BE2C (cell line): ENCODE results near the gene HNRNPM.

Source experiments
- DNase-seq: peaks from one replicate; pipeline ENCODE4 v3.0.0-alpha.2; 2020
- H3K27me3 ChIP-seq: fragments of 250-450 bp; sonication (Bioruptor Pico); 2 replicates; pipeline ENCODE4 v1.5.1; 2020; ENCODE audit warnings: mild to moderate bottlenecking
- H3K36me3 ChIP-seq: fragments of 250-450 bp; sonication (Bioruptor Pico); 2 replicates; pipeline ENCODE4 v1.5.1; 2020; ENCODE audit warnings: mild to moderate bottlenecking
- H3K4me1 ChIP-seq: fragments of 250-450 bp; sonication (Bioruptor Pico); 2 replicates; pipeline ENCODE4 v1.5.1; 2020
- H3K4me3 ChIP-seq: 2 replicates; pipeline ENCODE4 v1.5.1; 2011; ENCODE audit warnings: low read depth, low read length
- H3K9me3 ChIP-seq: fragments of 250-450 bp; sonication (Bioruptor Pico); 2 replicates; pipeline ENCODE4 v1.5.1; 2020
- TF ChIP-seq, protein P1 (sequence below): IDR thresholded peaks from 2 replicates; pipeline ENCODE4 v1.5.1; 2012; ENCODE audit warnings: mild to moderate bottlenecking, low read depth, low read length

Gene HNRNPM

DNA sequence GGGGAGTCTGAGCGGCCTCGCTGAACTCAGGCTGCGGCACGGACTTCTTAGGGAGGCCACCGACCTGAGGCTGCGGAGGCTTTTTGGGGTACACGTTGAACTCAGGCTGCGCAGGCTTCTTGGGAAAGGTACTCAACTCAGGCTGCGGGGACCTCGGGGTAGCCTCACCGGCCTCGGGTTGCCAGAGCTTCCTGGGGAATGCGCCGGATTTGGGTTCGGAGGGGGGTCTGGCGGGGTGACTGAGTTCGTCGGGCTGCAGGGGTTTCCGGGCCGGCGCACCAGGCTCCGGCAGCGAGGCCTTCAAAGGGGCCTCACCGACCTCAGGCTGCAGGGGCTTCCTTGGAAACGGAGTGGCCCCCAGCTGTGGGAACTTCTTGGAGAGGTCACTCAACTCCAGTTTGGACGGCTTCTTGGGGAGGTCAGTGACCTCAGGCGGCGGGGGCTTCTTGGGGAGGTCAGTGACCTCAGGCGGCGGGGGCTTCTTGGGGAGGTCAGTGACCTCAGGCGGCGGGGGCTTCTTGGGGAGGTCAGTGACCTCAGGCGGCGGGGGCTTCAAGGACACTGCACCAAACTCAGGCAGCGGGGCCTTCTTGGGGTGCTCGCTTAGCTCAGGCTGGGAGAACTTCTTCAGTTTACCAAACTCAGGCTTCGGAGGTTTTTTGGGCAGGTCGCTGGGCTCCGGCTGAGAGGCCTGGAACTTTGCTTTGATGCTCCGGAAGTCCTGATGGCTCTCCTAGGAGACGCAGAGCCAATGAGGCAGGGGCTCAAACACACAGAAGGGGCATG is 54.5 kb downstream of the HNRNPM start:
- H3K4me1 ChIP-seq, result no peaks in the 10 kb centered on the region
- no peak for DNase-seq
- TF ChIP-seq, protein P1, sequence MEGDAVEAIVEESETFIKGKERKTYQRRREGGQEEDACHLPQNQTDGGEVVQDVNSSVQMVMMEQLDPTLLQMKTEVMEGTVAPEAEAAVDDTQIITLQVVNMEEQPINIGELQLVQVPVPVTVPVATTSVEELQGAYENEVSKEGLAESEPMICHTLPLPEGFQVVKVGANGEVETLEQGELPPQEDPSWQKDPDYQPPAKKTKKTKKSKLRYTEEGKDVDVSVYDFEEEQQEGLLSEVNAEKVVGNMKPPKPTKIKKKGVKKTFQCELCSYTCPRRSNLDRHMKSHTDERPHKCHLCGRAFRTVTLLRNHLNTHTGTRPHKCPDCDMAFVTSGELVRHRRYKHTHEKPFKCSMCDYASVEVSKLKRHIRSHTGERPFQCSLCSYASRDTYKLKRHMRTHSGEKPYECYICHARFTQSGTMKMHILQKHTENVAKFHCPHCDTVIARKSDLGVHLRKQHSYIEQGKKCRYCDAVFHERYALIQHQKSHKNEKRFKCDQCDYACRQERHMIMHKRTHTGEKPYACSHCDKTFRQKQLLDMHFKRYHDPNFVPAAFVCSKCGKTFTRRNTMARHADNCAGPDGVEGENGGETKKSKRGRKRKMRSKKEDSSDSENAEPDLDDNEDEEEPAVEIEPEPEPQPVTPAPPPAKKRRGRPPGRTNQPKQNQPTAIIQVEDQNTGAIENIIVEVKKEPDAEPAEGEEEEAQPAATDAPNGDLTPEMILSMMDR, result no peak
- no peaks in the 10 kb centered on the region for H3K9me3 ChIP-seq
- no peaks in the 10 kb centered on the region for H3K27me3 ChIP-seq
- H3K4me3 ChIP-seq, result no peak overlapping the region
- H3K36me3 ChIP-seq, result no peaks in the 10 kb centered on the region

GRCh38 chr19:8500158-8500557 is 55.4 kb downstream of the HNRNPM start:
- no peak for DNase-seq
- TF ChIP-seq, protein P1, result no peak
- no peak overlapping the region for H3K4me3 ChIP-seq

DNA sequence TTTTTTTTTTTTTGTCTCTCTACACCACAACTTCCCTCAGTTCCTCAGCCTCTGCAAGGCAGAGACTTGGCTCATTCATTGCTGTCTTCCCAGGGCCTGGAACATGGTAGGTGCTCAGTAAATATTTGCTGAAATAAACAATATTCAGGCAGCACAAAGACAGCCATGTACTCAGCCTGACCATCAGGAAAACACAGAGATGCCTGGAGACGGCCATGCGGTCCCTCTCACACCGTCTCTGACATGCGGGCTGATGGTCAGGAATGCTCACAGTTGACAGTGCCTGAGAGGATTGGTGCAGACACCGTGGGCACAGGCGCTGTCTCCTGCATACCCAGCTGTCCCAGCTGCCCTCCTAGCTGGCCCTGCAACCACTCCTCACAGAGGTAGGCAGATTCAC is 56.7 kb downstream of the HNRNPM start:
- TF ChIP-seq, protein P1, result no peak
- H3K36me3 ChIP-seq, result no peaks in the 10 kb centered on the region
- H3K4me1 ChIP-seq, result no peaks in the 10 kb centered on the region
- no peaks in the 10 kb centered on the region for H3K9me3 ChIP-seq
- no peak overlapping the region for H3K4me3 ChIP-seq
- no peak for DNase-seq
- no peaks in the 10 kb centered on the region for H3K27me3 ChIP-seq

More at GRCh38 chr19:8500158-8500557, 55.4 kb downstream of the HNRNPM start:
- H3K9me3 ChIP-seq, result no peaks in the 10 kb centered on the region
- no peaks in the 10 kb centered on the region for H3K4me1 ChIP-seq
- no peaks in the 10 kb centered on the region for H3K27me3 ChIP-seq
- no peaks in the 10 kb centered on the region for H3K36me3 ChIP-seq

DNA sequence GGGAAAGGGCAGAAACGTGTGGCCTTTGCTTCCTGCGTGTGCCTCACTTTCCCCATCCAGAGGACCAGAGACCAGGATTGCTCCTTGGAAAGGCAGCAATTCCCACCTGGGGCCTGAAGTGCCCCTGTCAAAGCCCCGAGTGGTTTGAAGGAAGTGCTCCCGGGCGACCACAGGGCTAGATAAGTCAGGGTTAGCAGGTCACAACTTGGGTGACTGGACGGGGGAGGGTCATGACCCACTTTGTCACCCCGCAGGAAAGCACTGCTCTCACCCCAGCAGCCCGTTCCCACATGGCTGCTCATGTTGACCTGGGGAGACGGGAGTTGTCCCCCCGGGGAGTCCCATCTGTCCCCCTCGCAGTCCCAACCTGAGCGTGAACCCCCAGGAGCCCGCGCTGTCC is 57.2 kb downstream of the HNRNPM start:
- Histone ChIP-seq H3K9me3 (no peaks in the 10 kb centered on the region), H3K36me3 (no peaks in the 10 kb centered on the region), H3K4me3 (no peak overlapping the region), H3K27me3 (no peaks in the 10 kb centered on the region), H3K4me1 (no peaks in the 10 kb centered on the region)
- TF ChIP-seq, protein P1, result no peak
- DNase-seq, result no peak

DNA sequence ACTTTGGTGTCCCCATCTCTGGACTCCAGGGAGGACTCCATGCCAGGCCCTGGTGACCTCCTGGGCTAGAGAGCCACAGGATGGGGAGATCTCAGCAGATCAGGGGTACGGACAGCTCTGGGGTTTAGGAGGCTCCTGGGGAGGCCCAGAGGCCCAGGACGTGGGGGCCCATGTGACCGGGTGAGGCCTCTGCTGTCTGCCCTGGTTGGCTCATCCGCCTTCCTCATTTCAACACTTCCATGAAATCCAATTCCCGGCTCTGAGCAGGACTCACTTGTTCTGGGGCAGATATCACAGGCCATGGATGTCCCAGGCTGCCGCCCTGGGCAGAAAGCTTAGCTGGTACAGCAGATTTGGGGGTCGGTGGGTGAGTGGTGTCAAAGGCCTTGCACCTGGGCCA is 58.7 kb downstream of the HNRNPM start:
- no peaks in the 10 kb centered on the region for H3K9me3 ChIP-seq
- no peaks in the 10 kb centered on the region for H3K27me3 ChIP-seq
- no peaks in the 10 kb centered on the region for H3K36me3 ChIP-seq
- no peaks in the 10 kb centered on the region for H3K4me1 ChIP-seq
- DNase-seq, result no peak
- H3K4me3 ChIP-seq, result no peak overlapping the region
- TF ChIP-seq, protein P1, result no peak

DNA sequence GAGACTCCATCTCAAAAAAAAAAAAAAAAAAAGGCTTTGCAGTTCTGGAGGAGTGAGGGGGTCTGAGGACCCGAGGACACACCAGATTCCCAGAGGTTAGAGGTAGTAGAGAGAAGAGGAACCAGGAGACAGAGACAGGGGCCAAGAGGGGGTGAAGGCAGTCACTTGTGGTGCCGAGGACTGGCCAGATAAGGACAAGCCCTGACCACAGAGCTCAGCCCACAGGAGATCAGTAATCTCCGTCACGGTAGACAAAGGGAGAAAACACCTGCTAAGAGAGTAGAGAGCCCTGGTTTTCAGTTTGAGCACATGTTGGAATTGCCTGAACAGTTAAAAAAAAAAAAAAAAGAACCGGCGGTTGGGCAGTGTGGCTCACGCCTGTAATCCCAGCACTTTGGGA is 59.4 kb downstream of the HNRNPM start:
- DNase-seq, result no peak
- TF ChIP-seq, protein P1, result no peak
- no peaks in the 10 kb centered on the region for H3K9me3 ChIP-seq
- no peak overlapping the region for H3K4me3 ChIP-seq
- no peaks in the 10 kb centered on the region for H3K36me3 ChIP-seq
- no peaks in the 10 kb centered on the region for H3K27me3 ChIP-seq
- no peaks in the 10 kb centered on the region for H3K4me1 ChIP-seq
